HG03558 (cell line): ENCODE measurements around the gene PAQR7.

Experiments
- ATAC-seq: cut with Tn5 transposase; IDR thresholded peaks from one replicate; pipeline ENCODE4 v1.9.1; 2021; ENCODE audit warnings: moderate number of reproducible peaks; ENCODE audit not compliant: unreplicated experiment; ENCODE audit errors: extremely low read depth

The PAQR7 gene, protein sequence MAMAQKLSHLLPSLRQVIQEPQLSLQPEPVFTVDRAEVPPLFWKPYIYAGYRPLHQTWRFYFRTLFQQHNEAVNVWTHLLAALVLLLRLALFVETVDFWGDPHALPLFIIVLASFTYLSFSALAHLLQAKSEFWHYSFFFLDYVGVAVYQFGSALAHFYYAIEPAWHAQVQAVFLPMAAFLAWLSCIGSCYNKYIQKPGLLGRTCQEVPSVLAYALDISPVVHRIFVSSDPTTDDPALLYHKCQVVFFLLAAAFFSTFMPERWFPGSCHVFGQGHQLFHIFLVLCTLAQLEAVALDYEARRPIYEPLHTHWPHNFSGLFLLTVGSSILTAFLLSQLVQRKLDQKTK

DNA sequence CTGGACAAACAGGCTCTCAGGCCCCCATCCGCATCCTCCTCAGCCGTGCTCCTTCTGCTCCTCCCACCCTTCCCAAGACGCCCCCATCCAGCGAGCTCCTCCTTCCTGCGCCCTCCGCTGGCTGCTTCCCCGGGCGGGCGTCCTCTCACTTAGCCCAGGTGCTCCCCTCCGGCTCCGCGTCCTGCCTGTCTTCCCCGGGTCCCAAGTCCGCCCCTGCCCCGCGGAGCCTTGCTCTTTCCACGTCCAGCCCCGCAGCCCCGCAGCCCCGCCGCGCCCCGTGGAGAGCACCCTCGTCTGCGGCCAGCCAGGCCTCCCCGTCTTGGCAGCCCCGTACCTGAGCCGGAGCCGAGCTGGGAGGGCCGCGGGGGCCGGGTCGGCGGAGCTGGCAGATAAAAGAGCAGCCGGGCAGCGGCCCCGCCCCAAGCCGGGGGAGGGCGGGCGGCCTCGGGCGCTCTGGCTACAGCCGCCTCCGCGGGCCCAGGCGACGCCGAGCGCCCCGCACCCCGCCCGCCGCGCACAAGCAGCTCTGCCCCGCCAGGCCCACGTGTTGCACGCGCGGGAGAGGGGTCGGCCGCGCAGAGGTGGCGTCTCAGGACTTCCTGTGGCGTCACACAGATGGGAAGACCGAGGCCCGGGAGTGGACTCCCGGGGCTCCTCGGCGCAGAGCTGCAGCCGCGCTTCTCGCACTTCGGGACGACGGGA, at the start of gene PAQR7:
Gene PAQR7, minus strand, starts transcription at position 555 of the 702 bp plus-strand sequence. CDS start 11,869 bp downstream, outside the sequence.
- ATAC-seq, result no peak

DNA sequence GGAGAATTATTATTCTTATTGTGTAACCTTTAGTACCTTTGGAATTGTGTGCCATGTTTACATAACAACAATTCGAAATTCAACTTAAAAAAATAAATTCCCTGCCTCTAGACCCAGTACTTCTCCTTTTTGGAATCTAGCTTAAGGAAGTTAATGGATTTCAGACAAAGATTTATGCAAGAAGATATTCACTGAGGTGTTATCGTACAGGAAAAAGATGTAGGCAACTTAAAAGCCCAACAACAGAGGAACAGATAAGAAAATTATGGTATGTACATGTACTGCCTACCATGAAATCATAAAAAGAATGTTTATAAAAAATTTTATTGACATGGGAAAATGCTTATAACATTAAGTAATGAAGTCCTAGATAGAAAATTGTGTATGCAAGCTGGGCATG, 48.9 kb upstream of the PAQR7 start:
- ATAC-seq, result no peak

DNA sequence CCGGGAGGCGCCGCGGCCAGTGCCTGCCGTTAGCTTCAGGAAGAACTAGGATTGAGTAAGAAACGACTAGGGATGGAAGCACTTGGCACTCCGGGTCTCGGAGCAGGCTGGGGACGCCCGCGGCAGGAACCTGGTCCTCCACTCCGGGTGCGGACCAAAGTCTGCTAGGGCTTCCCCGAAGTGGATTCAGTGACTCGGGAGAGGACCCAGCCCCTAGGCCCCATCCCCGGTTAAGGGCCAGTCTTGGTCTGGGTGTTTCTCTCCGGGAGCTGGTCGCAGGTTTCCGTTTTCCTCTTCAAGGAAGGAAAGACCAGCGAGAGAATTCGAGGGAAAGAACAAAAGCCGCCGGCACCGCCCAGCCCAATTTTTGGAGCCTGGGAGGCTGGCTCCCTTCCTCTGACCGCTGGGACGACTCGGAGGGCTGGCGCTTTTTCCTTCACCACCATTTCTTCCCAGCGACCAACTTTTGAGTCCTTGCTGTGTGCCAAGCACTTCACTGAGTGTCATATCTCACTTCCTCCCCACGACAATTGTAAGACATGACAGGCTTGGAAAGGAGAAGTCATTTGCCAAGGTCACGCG, 47.6 kb upstream of the PAQR7 start:
- no peak for ATAC-seq

DNA sequence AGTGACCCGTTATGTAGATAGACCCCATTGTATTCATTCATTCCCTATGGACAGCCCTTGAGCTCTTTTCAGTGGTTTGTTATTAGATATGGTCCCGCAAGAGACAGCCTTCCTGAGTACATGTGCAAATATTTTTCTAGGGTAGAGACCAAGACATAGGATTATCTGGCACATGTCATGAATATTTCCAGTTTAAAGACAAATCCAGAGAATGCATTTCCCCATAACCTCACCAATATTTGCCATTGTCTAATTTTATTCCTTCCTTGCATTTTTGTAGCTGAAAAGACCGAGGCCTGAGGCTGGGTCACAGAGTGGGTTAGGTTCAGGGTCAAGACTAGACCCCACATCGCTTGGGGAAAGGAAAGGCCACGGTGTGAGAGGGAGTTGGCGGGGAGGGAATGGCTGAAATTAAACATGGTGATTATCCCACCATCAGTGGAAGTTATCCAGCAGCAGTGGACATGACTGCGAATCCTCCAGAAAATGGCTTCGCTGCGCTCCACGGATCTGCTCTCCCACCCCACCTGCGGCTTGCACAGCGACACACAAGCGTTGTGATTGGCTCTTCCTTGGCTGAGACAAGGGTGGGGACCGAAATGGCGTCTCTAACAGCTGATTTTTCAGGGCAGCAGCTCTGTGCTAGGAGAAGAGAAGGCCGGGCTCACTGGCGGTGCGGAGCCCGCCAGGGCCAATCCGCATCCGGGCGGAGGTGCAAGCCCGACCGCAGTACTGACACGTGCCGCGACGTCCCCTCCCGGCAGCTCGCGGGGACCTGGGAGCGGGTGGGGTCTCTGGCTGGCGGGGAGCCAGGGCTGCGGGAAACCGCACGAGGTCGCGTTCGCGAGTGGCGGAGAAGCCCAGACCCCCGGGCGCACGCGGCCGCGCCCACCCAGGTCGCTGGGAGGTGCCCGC, 46.8 kb upstream of the PAQR7 start:
- no peak for ATAC-seq

DNA sequence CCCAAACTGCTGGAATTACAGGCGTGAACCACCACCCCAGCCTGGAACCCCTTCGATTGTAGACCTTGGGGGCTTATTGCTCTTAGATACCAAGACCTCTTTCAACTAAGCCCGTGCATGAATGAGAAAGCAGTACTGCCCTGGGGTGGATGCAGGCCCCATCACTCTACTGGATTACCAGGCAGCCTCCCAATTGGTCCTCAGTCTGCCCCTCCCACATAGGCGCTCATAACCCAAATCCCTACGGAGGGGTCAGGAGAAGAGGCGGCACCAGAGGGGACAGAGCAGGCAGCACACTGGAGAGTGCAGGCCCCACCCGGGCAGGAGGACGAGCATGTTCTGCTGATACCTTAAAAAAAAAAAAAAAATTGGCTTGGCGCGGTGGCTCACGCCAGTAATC, 43.1 kb upstream of the PAQR7 start:
- no peak for ATAC-seq

DNA sequence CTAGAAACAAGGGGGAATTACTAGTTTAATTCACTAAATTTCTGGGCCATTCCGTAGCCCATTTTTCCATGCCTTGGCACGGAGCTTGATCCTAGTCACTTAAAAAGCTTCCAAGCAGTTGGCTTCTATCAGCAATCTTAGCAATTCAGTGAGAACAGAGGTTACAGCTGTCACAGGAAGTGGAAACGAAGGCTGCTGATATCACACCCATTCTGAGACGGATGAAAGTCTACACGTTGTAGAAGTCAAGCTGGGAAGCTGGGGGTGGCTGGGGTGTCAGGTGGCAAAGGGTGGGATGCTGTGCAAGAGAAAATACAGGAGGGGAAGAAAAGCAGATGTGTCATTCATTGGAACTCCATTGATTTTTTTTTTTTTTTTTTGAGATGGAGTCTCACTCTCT, 42.5 kb upstream of the PAQR7 start:
- ATAC-seq, result no peak

DNA sequence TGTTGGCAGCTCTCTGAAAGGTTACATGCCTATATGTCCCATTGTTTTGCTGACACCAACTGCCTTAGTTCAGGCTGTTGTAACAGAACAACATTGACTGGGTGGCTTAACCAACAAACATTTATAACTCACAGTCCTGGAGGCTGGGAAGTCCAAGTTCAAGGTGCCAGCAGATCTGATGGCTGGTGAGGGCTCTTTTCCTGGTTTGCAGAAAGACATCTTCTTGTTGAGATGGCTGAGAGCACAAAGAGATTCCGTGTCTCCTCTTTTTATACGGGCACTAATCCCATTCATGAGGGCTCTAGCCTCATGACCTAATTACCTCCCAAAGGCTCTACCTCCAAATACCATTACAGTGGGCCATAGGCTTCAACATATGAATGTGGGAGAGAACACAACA, 41.0 kb upstream of the PAQR7 start:
- no peak for ATAC-seq

DNA sequence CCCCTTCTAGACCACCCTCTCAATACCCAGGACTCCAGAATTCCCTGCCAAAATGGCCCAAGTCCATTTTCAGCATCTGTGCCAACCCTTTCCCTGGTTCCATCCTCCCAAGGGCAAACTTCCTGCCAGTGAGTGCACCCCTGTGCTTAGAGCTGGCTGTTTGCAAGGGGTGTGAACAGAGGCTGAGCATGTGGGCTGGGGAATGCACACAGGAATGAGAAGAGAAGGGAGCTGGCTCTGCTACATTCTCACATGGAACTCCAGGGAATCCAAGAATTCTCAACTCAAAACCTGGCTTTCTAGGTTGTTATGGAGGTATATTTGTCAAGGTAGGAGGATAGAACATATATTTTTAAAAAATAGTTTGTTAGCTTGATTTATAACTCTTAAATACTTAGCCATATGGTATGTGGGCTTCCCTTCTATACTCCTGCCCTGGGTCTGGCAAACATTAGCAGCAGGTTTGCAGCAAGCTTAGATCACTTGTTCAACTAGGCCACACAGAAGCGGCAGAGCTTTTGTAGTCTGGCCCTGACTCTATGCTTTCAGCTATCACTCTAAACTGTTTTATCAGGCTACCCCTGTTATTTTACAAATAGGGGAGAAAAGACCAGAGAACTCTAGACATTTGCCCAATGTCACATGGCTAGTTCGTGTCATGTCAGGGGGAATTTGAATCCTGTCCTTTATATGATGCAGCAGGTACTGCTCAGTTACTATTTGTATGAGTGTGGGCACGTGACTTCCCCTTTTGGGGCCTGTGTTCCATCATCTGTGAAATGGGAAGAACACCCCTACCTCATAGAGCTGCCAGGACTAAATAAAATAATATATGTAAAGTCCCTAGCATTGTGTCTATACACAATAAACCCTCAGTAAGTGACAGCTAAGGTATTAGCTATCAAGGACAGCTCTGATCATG, 38.8 kb upstream of the PAQR7 start:
- ATAC-seq, result no peak

DNA sequence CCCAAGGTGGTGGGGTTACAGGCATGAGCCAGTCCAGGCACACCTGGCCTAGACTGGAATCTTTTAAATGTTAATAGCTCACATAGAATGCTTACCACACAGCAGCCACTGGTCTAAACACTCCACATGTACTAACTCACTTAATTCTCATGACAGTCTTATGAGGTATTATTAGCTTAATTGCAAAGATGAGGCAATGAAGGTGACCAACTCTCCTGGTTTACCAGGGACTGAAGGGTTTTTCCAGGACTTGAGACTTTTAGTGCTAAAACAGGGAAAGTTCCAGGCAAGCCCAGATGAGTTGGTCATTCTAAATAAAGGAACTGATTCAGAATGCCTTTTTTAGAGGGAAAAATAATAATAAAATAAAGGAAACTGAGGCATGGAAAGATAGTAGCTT, 37.7 kb upstream of the PAQR7 start:
- ATAC-seq, result no peak

DNA sequence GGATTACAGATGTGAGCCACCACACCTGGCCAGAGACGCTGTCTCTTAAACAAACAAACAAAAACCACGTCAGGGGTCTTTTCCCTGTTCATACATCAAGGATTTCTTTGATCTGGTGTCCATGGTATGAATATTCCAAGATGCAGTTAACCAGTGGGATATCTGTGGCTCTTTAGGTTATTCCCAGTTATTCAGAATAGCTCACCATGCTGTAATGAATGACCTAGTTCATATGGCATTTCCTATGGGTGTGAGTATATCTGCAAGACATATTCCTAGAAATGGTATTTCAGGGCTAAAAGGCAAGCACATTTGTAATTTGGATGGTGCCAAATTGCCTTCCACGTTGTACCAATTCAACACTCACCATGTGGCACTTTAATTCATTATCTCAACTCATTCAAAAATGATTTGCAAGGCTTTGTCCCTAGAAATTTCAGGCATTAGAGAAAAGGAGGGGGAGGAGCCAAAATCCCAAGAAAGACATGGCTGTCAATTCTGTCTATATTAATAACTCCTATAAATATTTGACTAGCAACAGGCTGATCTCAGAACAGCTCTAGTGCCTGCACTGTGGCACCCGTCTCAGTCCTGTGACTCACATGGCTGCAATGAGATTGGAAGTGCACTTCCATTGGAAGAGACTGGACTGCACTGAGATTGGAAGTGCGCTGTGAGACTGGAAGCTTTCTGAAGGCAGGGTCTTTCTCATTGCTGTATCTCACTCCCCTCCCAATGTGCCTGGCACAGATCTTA, 36.7 kb upstream of the PAQR7 start:
- no peak for ATAC-seq

DNA sequence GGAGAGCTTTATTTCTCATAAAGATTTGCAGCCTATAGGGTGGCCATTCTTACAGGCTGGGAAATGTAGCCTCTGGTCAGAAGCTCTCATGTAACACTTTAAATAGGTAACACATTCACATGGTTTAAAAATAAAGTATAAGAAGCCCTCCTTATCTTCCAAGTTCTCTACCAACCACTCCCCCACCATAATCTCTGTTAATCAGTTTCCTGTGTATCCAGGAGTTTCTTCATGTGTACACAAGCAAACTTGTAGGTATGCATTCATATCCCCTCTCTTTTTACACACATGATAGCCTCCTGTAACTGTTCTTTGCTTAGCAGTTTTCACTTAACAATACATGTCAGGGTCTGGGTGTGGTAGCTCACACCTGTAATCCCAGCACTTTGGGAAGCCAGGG, 35.7 kb upstream of the PAQR7 start:
- no peak for ATAC-seq

DNA sequence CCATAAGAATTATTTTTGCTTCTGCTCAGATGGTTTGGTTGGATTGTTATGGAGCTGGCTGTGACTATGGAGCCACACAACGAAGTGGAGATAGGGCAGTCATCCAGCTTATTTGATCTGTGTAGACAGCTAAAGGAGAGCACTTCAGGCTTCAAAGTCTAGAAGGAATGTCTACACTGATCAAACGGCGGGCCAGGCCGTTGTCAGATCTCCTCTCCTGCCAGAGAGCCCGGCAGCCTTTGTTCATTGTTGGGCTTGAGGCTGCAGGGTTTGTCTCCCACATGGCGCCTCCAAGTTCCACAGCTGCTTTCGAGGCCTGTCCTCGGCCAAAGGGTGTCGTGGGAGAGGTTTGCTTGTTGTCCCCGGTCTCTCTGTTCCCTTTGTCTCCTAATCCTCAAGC, 33.5 kb upstream of the PAQR7 start:
- no peak for ATAC-seq

DNA sequence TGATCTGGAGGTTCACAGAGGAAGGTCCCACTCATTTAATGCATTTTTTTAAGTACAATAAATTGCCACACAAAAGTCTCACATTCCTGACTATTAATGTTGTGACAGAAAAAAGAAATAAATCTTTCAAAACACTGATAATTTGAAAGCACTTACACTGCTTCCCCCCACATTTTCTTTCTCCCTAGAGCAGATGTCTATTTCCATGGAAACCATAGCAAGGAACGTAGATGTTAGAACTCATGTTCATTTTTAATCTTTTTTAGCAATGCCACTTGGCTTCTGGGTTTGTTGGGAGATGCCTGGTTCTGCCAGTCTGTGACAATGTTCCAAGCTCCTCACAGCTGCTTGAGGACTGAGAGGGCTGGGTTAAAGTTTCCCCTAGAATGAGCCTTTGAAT, 32.7 kb upstream of the PAQR7 start:
- no peak for ATAC-seq

DNA sequence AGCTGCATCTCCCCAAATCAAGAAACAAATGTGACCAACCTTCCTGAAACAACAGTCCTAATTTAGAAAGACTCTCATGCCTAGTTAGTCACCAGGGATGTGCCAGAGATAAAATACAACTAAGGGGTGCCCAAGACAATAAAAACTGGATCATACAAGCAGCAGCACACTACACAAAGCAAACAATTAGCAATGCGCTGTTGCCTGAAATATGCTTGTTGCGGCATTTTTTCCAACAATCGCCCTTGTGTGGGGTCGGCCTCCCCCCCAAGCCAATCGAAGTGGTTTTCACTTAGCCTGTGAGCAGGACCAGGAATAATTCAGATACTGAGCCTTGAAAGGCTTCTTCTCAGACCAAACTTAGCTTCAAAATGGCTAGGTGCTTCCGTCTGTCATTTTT, 32.1 kb upstream of the PAQR7 start:
- no peak for ATAC-seq

DNA sequence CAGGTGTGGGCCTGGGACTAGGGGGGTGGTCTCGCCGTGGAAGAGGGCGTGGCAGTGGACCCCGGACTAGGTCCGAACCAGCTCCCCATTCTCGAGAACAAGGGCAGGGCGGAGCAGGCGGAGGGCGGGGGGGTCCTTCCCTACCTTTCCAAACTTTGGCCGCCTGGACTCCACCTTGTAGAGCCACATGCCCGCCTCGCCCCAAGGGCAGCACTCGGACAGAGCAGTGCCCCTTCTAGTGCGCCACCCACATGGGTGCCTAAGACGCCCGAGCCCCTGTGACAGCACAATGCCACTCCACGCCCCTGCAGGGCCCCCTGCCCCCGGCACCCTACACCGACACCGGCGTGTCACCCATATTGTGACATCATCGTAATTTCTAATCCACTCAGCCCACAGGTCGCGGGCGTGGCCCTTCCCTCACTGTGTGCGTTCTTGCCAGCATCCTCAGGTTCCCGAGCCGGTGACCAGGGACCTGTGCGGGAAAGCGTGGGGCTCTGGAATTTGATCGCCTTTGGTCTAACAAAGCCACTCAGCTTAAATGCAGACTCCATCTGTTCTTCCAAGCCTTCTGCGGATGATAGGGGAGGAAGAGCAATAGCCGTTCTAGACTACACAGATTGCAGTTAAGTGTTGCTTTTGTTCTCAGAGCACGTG, 31.3 kb upstream of the PAQR7 start:
- no peak for ATAC-seq

DNA sequence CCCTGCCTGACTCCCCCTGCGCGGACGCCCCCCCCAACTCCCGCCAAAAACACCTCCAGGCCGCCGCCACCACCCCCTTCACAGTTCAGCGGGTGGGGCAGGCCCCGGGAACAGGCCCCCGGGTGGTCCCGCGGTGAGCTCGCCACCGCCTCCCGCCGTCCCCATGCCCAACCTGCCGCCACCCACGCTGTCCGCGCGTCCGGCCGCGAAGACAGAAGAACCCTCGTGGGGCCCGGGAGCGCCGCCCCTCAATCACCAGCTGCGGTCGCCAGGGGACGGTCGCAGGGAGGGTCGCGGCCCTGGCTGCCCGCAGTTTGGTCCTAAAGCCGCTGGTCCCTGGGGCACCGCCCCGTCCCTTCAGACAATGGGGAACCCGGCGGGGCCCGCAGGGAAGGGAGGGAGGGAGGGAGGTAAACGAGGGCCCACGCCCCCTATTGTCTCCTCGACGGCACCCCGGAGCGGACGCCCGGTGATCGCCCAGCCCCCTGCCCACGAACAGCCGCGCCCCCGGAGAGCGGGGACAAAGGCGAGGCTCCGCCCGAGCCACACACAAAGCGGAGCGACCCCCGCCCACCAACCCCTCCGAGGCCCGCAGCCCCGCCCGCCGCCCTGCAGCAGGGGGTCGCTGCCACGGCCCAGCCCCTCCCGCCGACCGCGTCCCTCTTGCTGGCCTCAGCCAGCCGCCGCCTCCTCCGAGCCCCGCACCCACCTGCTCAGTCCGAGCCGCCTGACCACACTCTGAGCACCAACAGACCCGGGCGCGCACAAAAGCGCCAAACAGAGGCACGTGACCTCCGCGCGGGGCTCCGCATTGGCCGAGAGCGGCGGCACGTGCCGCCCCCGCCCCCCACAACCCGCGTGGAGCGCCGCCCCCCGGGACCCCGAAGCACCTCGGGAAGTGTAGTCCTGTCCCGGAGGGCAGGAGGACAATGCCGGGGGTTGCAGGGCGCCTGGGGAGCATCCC, 30.5 kb upstream of the PAQR7 start, which contains the start of gene STMN1:
Gene STMN1, minus strand, starts transcription at position 740 of the 964 bp plus-strand sequence. CDS start 1,743 bp downstream, outside the sequence.
- ATAC-seq, result no peak
